HG03342 (cell line): ENCODE data around the gene LRP5.

Experiments used
- ATAC-seq: cut with Tn5 transposase; IDR thresholded peaks from one replicate; pipeline ENCODE4 v1.9.1; 2021; ENCODE audit warnings: mild to moderate bottlenecking, moderate library complexity; ENCODE audit not compliant: unreplicated experiment

Gene LRP5

DNA sequence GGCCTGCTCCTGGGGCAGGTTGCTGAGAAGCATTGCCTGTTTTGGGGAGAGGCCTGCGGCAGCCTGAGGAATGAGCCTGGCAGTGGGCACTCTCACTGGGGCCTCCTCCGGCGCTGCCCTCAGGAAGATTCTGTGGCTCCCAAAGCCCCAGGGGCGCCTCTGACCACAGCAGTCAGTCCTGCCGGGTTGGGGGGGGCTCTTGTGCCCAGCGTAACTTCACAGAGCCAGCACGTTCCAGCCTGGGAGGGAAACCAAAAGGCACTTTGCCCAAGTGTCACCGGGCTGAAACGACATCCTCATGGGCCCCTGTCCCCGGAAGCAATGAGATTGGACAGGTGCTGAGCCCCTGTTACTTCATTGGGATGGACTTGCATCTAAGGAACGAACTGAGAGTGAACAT is 4.3 kb upstream of the LRP5 start:
- ATAC-seq, result no peak

DNA sequence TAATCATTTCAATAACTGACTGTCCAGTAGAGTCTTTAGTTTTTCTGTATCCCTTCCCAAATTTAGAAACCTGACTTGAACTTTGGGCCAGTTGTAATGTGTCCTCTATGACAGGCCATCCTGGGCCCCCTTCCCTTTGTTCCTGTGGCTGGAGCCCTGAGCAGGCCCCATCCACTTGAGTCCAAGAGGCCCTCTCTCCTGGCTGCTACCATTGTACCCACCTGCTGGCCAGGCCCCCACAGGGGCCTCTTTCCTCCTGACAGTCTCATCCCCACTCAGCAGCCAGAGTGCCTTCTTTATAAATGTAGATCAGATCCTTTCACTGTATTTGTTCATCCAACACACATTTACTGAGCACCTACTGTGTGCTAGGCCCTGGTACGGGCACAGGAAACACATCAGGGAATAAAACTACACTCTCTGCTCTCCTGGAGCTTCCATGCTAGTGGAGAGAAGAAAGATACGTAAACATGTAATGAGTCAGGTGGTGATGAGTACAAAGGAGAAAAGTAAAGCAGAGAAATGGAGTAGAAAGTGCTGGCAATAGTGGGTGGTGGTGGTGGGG is 2.7 kb upstream of the LRP5 start:
- ATAC-seq, result no peak

DNA sequence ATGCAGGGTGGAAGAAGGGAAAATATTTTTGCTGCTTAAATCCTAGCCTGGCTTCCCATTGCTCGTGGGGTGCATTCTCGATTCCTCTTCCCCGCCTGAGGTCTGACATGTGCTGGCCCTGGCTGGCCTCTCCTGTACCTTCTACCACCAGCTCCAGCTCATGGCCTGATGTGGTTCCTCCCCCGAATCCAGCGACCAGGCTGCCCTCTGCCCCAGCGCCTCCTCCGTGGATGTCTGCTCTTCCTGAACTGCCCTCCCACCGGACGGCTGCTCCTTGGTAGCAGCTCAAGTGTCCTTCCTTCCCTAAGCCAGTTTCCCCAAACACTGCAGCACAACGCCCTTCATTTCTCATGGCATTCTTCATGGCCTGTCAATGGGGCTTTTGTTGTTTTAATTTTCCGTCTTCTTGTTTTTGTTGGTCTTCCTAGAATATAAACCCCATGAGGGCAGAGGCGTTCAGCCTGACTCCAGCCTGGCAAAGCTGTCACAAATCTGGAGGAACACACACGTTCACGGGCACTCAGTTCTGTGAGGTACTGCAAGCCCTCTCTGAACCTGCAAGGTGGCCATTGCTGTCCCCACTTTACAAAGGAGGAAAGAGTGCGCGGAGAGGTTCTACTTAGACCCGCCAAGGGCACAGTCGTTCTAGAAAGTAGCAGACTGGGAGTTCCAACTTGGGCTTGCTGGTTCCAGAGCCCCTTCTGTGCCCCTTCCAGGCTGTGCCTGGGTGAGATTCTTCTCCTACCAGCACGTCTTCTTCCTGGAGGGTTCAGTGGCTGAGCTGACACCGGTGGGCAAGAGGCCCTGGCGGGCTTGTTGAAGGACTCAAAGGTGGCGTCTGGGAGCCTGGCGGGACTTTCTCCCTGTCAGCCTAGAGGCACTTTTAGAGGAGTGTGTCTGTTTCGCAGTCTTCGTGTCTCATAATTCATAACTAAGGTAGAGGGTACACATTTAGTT is 953 bp upstream of the LRP5 start:
- ATAC-seq, result no peak

DNA sequence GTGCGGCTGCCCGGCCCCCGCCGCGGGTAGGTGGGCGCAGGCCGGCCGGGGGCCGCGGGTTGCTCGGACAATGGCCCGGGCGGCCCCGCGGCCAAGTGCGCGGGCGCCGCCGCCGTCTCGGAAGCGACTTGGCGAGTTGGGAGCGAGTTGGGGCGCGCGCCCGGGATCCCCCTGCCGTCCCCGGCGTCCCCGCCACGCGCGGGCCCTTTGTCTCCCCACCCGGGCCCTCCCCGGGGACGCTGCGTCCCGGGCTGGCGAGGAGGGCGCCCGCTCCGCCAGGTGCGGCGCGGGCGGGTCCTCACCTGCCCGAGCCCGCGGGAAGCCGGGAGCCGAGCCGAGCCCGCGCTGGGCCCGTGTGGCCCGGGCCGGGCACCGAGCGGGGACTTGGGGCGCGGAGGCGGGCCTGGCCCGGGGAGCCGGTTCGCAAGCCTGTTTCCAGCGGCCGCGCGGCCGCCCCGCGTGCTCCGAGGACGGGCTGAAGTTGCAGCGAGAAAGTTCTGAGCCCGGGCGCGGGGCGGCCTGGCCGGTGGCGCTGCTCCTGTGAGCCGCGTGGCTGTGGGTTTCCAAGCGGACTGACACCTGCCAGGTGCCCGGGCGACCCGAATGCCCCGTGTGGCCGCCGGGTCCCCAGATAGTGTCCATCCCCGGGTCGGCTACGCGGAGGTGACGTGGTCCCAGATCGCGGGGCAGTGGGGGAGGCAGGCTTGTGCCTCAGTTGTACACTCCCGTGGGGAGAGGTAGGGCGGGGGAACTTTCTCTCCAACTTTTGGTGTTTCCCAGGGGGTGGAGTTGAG is 586 bp downstream of the LRP5 start:
- ATAC-seq, result no peak

DNA sequence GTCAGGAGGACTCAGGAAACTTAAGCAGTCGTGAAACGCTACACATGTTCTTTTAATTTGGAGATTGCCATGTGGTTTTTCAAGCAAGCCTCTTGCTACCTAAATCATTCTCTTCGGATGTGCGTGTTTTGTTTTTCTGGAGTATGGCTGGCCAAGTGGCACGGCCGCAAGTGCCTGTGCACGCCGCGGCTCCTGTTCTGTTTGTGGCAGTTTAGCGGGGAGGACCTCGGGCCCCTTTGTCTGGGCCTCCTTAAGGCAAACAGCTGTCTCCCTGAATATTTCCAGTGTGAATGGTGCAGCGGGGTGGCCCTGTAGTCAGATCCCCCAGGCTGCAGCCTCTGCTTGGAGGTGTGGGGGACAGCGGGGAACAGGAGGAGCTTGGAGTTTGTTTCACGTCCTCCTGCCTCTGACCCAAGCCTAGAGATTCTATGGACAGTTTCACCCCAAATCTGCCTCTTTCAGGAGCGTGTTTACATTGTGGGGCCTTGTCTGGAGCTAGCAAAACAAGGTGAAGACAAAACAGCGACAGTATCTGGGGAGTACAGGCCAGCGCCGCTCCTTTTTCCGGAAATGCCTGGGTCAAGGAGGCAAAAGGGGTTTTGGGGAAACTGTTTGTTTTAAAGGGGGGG is 1.3 kb downstream of the LRP5 start:
- no peak for ATAC-seq

DNA sequence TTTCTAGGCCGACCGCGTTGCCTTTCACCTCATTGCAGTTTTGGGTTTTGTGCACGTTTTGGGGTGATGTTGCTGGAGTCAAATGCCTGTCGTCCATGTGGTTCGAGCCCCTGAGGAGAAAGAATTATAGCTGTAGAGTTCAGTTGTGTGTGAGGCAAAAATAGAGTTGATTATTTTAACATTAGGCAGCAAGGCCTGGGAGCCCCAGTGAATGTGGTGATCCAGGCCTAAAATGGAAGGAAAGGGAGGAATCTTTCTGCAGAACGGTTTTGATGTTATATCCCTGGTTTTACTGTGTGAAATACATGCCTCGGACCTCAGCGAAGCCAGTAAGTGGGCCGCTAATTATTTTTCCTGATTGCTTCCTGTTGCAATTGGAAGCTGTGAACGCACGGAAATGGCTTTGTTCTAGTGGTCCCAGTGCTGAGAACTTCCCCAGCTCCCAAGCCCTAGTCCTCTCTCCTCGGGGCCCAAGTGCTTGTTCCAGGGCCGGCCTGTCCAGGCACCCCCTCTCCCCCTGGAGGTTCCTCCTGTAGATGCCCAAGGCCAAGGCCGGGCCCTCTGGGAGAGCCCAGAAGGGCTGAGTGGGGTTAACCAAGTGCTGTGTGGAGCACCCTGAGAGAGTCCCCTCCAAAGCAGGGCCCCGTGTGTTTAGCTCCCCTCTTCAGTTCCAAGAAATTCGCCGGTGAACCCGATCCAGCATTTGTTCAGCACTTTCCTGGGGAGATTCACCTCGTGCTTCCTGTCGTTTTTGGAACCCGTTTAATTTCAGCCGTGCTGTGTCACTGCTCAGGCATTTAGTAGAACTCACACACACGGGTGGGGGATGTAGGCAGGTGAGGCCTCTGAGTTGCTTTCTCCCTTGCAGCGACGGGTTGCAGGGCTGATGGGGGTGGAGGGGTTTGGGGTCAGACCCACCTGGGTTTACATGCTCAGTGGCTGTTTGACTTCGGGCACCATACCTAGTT is 2.1 kb downstream of the LRP5 start:
- ATAC-seq, result no peak

DNA sequence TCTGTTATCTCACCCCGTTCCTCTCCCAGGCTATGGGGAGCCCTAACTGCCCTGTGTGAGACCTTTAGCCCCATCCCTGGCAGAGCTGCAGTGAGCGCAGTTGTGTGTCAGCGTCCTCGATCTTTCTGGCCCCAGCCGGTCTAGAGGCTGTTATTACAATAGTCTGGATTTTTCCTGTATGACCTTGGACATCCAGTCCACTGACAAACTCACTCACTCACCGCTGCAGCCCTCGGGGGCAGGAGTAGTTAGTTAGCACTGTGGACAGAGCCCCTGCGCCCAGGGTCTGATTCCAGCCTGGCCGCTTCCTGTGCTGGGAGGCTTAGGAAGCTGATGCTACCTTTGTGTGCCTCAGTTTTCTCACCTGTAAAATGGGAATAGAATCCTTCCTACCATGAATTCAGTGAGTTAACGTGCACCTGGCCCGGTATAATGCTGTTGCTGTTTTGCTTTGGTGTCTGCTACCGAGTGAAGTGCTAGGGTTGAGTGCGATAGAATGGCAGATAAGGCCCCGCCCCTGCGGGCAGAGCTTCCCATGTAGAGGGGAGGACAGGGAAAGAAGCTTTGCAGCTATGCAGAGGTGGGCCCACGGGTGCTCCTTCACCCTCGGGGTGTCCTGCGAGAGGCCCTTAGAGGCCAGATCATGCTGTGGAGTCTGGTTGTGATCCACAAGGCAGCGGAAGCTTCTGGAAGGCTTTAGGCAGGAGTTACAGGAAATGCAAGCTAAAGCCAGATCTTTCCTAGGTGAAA is 3.0 kb downstream of the LRP5 start:
- ATAC-seq, result no peak

DNA sequence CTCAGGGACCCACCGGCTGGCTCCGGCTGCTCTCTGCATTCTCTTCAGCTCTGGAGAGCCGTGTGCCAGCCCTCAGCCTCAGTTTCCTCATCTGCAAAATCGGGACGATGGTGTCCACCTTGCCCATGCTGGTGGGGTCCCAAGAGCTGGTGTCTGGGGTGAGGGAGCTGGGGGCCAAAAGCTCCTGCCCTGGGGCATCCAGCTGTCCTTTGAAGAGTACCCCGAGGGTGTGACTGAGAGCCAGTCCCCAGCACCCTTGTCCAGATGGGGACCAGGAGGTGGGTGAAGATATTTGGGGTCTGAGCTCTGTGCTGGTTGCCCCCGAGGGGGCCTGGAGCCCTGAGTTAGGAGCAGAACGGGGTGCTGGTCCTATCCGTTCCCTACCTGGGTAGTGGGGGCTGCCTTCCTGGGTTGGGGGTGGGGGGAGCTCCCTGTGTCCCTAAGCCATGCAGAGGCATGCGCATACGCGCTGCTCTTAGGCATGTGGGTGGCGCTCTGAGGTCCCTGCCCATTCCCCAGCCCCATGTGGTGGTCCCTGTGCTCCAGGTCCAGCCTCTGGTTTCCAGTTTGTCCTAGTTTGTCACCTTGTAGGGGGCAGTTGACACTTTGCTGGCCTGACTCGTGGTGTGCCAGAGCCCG is 4.9 kb downstream of the LRP5 start:
- ATAC-seq, result no peak

DNA sequence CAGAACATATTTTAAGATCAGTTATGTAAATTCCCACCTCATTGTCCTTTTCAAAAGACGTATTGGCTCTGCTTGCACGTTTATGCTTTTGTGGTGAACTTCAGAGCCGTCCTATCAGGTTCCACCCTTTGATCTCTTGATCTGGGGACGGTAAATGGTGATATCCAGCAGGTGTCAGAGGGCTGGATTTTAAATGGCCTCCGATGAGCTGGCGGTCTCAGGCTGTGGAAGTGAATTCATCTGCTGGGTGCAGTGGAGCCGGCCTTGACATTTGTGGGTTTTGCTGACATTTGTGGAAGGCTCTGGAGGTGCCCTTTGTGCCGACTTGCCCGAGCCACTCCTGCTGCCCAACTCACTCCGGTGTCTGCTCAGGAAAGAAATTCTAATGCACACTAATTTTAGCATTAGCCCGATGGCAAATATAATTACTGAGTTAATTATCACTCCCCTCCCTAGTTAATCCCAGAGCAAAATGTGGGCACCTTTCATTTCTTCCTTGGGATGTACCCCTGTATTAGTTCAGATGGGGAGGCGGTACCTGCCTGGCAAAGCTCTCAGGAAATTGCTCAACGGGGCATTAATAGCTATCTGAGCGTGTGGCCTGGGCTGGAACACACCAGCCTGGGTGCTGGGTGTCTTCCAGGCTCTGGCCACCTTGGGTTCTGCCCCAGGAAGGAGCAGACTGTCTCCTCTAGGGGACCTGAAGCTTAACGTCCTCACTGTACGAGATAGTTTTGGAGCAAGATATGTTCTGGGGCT is 9.1 kb downstream of the LRP5 start:
- no peak for ATAC-seq

DNA sequence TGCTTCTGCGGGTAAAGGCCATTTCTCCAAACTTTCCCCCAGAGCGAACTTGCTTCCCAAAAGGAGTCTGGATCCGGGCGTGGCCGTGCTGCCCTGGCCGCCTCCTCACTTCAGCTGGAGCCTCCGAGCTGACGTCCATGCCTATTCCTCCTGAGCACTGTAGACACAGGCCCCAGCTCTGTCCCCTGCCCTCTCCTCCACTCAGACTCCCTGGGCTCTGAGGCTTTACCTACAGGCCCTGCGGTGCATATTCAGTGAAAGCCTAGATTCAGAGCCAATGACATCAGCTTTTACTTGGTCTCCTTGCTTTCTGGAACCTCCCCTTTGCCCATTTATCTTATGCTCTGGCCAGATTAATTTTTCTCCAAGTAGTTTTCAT is 9.7 kb downstream of the LRP5 start:
- ATAC-seq, result no peak

DNA sequence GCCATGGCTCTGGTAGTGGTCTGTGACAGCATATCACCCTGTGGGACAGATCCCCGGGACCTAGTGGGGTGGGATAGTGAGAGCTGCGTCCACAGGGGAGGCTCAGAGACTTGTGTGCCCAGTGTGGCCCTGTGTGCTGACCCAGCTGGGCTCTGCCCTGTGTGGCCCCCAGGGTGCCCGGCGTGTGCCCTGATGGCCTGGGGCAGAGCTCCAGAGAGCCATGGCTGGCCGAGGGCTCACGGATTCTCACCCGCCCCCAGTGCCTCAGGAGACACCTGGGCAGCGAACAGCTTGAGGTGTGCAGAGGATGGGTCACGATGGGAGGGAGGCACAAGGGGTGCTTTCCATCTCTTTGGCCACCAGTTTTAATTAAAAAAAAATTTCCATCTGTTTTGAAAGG is 11.8 kb downstream of the LRP5 start:
- no peak for ATAC-seq

DNA sequence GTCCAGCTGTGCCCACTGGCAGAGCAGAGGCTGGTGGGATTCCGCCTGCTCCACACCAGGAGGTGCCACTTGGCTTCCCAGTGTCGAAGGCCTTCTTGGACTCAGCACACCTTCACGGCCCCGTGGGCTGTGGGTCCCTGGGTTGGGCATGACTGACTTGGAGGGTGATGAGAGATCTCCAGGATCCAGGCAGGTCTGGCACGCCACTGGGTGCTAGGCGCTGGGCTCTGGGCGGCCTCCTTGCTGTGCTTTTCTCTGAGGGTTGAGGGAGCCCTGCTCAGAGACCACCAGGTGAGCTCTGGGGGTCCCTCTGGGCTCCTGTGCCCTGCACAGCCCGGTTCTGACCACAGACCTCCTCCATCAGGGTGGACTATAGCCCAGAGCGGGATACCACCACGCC is 12.3 kb downstream of the LRP5 start:
- no peak for ATAC-seq

DNA sequence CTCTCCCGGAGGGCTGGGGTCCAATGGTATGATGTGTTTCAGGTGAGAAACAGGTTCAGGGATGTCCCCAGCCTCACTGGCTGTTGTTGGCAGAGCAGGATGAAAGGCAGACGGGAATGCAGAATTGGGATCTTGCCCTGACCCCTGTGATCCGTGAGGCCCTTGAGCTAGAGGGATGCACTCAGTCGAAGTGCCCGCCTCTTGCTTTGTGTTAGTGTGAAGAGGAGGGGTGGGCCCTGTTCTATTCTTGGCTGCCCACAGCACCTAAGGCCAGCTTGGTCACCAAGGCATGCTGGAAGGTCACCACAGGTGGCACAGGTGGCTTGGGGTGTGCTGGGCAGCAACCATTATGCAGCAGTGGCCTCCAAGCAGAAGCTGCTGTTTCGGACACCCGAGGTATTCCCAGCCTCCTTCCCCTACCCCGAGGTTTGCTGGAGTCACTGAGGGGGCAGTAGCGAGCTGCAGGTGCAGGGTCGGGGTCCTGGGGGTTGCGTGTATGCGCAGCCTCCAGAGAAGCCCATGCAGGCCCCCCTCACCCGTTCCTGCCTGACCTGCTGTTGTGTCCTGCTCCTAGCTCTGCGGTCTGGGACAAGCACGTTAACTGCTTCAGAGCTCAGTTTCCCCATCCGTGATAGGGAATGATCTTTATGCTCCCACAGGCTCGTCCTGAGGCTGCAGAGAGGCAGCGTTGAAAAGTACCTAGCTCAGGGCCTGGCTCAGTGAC is 13.0 kb downstream of the LRP5 start:
- no peak for ATAC-seq

DNA sequence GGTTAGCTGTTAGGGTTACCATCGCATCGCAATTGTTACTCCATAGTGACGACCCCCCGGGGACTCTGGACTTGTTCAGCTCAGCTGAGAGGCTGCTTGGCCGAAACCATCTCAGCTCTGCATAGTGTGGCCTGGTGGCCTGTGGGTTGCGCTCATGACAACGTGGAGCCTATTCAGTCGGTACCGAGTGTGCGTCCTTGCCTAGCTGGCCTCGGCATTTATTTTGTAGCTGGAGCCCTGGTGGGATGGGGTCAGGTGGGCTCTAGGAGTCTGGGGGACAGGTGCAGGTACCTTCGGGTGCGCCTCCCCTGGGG is 13.5 kb downstream of the LRP5 start:
- ATAC-seq, result no peak

DNA sequence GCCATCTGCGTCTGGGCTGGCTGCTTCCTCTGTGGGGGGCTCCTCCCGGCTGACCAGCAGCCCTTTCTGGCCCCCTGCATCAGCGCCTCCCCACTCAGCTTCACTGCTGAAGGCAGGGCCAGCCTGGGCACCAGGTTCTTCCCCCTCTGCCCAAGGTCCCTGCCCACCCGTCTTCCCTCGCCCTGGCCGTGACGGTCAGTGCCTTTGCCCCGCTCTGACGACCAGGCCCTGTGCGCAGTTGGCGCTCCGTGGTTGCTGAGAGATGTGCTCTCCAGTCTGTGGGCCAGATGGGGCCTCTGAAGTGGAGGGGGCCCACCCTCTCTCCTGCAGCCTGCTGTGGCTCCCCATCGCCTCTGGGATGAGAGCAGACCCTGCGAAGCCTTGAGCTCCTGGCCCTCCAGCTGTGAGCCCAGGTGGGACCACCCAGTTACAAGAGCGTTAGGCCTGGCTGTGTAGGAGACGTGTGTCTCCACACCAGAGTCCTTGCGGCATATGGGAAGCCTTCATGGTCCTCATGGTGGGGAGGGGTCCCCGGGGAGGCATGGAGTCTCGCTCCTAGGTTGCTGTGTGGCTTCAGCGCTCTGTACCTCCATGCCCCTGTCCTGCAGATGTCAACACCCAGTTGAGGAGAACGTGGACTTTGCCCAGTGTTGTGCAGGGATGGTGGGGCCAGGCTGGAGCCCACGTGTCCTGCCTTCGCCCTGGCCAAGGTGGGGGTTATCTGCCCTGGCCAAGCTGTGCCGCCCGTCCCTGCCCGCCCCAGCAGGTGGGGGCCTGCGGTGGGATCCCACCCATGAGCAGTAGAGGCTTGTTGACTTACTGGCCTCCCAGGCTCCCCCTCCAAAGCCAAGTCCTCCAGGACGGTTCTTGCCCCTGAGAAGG is 14.2 kb downstream of the LRP5 start:
- ATAC-seq, result no peak

DNA sequence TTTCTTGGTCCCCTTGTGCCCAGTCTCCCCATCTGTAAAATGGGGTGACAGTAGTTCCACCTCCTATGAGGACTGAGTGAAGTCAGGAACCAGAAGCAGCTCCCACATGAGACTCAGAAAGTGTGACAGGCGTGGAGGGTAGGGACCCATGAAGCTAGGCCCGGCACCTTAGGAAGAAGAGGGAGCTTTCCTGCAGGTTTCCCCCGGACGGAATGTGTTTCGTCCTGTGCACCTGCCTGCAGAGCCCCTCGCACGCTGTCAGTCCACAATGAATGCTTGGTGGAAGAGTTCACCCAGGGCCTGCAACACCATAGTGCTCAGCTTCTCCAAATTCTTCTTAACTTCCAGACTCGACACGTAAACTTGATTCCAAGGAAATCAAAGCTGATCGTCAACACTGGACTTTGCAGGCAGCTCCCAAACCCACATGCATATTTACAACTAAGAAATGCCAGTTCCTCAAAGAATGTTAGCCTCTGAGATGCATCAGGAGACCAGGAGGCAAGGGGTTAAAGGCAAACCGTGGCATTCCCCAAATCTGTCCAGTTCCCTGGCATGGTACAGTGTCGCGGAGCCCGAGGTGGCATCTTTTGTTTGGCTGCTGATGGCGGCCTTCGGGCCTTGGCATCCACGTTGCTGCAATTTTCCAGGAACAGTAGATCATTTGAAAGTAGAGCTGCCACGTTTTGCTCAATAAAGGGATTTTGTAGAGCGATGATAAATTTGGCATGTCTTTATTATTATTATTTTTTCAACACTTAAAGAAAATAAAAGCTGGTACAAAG is 15.4 kb downstream of the LRP5 start:
- no peak for ATAC-seq
